Adrenal gland (tissue), 12 donors: Measurements from ENCODE around the gene GADD45G. TPM values are rescaled to one million over a fixed set of nuclear protein-coding genes. Genes with fewer than 3 reads are reported as not detected.
A peak's percentile ranks its signal among the peaks of the same experiment; 100 is the strongest.

Experiments used
- DNase-seq, 7 donors: peaks; one replicate each; pipeline ENCODE4 v3.0.0-alpha.2; 2019 to 2020
- H3K27ac ChIP-seq, 5 donors: fragments of 200-600 bp; sonication (generic) in 4 of 5; 1 replicate in 3 of 5; 2 replicates in 2 of 5; pipeline versions ENCODE4 v1.5.1 to v1.8.0; 2016 to 2020; ENCODE audit warnings: mild to moderate bottlenecking in 1 of 5
- H3K27me3 ChIP-seq: fragments of 200-600 bp; 2 replicates; pipeline ENCODE4 v1.8.0; 2021
- H3K36me3 ChIP-seq, 2 donors: fragments of 200-600 bp; replicated peaks in 1 of 2; 1 replicate in 1 of 2; 2 replicates in 1 of 2; pipeline versions ENCODE4 v1.5.1 to v1.8.0; 2018 to 2022
- H3K4me1 ChIP-seq, 2 donors: fragments of 200-600 bp; replicated peaks in 1 of 2; 1 replicate in 1 of 2; 2 replicates in 1 of 2; pipeline versions ENCODE4 v1.5.1 to v1.8.0; 2018 to 2021
- H3K4me3 ChIP-seq, 4 donors: fragments of 200-600 bp; sonication (generic) in 3 of 4; one replicate each; pipeline ENCODE4 v1.5.1; 2016 to 2018
- H3K9me3 ChIP-seq, 3 donors: fragments of 200-600 bp; sonication (generic) in 1 of 3; replicated peaks in 1 of 3; 1 replicate in 2 of 3; 2 replicates in 1 of 3; pipeline versions ENCODE4 v1.5.1 to v1.8.0; 2016 to 2021
- CTCF ChIP-seq, 6 experiments: fragments of 450-650 bp in 4 of 6; fragments of 200-600 bp in 2 of 6; sonication (generic) in 1 of 6; IDR thresholded peaks; 1 replicate in 5 of 6; 2 replicates in 1 of 6; pipeline versions ENCODE4 v1.5.1 to v1.8.0; 2016 to 2021; ENCODE audit warnings: antibody characterized with exemption in 6 of 6, mild to moderate bottlenecking in 2 of 6, moderate library complexity in 1 of 6
- POLR2A ChIP-seq, 2 donors: fragments of 450-650 bp; IDR thresholded peaks; one replicate each; pipeline ENCODE4 v1.6.1; 2017; ENCODE audit warnings: antibody characterized with exemption in 2 of 2, mild to moderate bottlenecking in 2 of 2, moderate library complexity in 1 of 2
- WGBS, 4 donors: extraction: QIAGEN DNeasy Blood & Tissue Kit in 2 of 4; methylation state at CpG; one replicate each; pipeline versions ENCODE4 v1.1.5 to v1.1.7; 2013 to 2017; 5-methylcytosine and 5-hydroxymethylcytosine counted together
- intact Hi-C, 2 donors: fragments of 100-400 bp; cut with DNase I; formaldehyde crosslinking; loops; one replicate each; pipeline versions ENCODE4 v1.14.1 to v1.15.0; 2022 to 2023
- polyA plus RNA-seq, 3 donors: library from polyadenylated mRNA; stranded (reverse); fragments of 200-250 nt in 2 of 3; fragments of 350-450 nt in 1 of 3; fragmentation: Illumina TruSeq in 1 of 3; extraction: RNeasy Lipid Tissue Mini Kit (QIAGEN cat#74804) in 1 of 3; gene quantifications; one replicate each; pipeline ENCODE4 v1.2.3, GENCODE V29; 2013 to 2014
- total RNA-seq, 9 donors: library from RNA; depleted of rRNA in 4 of 9; stranded (reverse); fragments of >200 nt in 4 of 9; fragments of 120-200 nt in 1 of 9; fragmentation: NEBNext Ultra II Directional in 1 of 9; extraction: Animal tissue kit (Norgen Biotek cat#: 25700) in 1 of 9; gene quantifications; one replicate each; pipeline versions ENCODE4 v1.1.0 to v1.2.4, GENCODE V29; 2013 to 2023
- donor health status: healthy with polysubstance abuse.
- donor health status: Bipolar disorder and iron deficiency.
- donor health status: DM: yes; HTN: yes; CAD: no.
- donor health status: DM: no; HTN: no; CAD: no.
- donor health status: DM: no; HTN: no; CAD: no.
- donor health status: DM: yes; HTN: yes; CAD: no.

The GADD45G gene
- total and polyA plus RNA-seq, 12 donors, result 3.3 to 294 (median 93.3) TPM

GRCh38 chr9:89621031-89621430 lies 16.2 kb downstream of the GADD45G start:
- 87 to 95% (median 90%) methylated on average over 3 to 6 of the region's 6 CpGs for WGBS, 4 donors
- H3K4me1 ChIP-seq, result peaks cover 0 to 11% of the 10 kb centered on the region in 2 donors
- no peaks in the 10 kb centered on the region for H3K36me3 ChIP-seq
- no peak overlapping the region for H3K4me3 ChIP-seq
- TF ChIP-seq POLR2A (IDR thresholded peaks at IDR 0.05) (no peak), CTCF (IDR thresholded peaks at IDR 0.05) (no peak)
- no peaks in the 10 kb centered on the region for H3K27me3 ChIP-seq
- no peak overlapping the region for H3K27ac ChIP-seq
- DNase-seq, result no peak
- H3K9me3 ChIP-seq, result no peaks in the 10 kb centered on the region
- intact Hi-C loops, result no loop called here

DNA sequence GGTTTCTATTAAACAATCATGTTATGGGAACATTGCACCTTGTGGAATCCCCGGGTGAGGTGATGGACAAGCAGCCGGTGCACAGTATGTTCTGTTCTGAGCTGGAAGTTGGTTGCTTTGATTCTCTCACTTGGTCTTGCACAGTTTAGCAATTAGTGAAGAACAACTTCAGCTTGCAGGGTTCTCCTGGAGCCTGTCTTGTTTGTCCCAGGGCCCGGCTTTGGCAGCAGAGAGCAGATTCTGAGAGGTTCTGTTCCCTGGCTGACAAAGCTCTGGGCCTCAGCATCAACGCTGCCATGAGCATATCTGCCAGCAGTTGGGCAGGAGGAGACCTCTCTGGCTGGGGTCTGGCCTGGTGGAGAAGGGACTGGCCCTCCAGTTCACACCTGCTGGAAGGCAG lies 16.9 kb downstream of the GADD45G start:
- no peaks in the 10 kb centered on the region for H3K27me3 ChIP-seq
- H3K9me3 ChIP-seq, result no peaks in the 10 kb centered on the region
- TF ChIP-seq CTCF (IDR thresholded peaks at IDR 0.05) (no peak), POLR2A (IDR thresholded peaks at IDR 0.05) (no peak)
- no peak overlapping the region for H3K4me3 ChIP-seq
- H3K27ac ChIP-seq, result no peak overlapping the region
- intact Hi-C loops, result no loop called here
- 90 to 98% (median 92%) methylated on average over 3 to 4 of the region's 4 CpGs for WGBS, 4 donors
- DNase-seq, result no peak
- H3K4me1 ChIP-seq, result peaks cover 0 to 11% of the 10 kb centered on the region in 2 donors
- H3K36me3 ChIP-seq, result no peaks in the 10 kb centered on the region

DNA sequence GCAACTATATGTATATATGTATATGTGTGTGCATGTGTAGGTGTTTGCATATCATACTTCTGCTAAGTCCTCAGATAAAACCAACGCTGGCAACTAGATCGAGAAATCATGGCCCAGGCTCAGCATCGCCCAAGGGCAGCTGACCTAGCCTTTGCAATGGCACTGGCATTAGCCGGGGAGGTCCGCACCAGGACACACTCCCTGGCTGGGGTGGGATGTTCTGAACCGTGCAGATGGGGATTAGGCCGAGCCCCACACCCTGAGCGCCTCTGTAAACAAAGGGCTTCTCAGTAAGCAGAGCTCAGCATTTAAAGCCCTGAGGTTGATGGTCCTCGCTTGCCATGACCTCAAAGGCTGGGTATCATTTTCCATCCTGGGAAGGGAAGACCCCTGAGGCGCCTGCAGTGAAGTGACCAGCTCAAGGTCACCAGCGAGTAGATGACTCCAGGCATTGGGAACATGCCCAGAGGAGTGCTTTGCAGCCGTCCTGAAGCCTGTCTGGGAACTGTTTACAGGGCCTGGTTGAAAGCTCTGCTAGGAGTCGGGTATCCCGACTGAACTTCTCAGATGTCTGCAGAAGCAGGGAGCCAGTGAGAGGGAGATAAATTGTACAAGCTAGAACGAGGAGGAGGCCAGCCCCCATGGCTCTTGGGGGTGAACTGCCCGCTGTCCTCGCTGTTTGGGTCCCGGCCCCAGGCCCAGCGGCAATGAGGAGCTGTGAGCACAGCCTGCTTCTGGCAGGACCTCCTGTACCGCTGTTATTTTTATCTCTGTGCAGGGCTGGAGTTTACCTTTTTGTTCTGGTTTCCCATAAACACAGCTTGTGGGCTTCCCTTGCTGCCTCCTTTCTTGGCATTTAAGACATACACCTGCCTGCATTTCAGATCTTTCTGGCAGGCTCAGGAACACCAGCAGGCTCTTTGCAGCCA lies 18.4 kb downstream of the GADD45G start:
- intact Hi-C loops, result no loop called here
- Histone ChIP-seq H3K27ac (no peak overlapping the region), H3K9me3 (no peaks in the 10 kb centered on the region), H3K4me3 (no peak overlapping the region), H3K4me1 (peaks cover 0 to 11% of the 10 kb centered on the region in 2 donors), H3K36me3 (no peaks in the 10 kb centered on the region), H3K27me3 (no peaks in the 10 kb centered on the region)
- TF ChIP-seq POLR2A (IDR thresholded peaks at IDR 0.05), result no peak
- TF ChIP-seq CTCF (IDR thresholded peaks at IDR 0.05), result no peak
- WGBS, 4 donors, result 71 to 90% (median 77%) methylated on average over 13 to 20 of the region's 20 CpGs
- DNase-seq, result peak in 3 of 7 donors; percentile 41 to 46 (median 43)

DNA sequence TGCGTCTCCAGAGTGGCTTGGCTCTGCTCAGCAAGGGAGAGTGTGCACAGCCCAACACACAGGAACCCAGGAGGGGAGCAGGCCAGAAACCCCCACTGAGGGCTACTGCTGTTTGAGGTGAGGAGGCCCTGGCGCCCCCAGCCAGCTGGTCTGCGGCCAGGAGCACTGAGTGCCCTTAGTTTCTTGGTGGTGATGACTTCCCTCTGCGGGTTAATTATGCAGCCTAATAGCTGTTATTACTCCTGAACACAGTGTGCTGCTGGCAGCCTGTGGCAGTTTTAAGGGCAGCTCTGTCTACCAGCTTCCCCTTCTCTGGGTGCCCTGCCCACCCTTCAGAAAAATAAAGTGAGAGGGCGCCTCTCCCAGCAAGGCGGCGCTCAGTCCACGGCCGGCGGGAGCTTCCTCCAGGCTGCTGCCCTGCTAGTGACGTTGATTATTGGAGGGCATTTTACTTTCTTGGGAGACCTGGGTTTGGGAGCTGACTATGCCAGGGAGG lies 19.2 kb downstream of the GADD45G start:
- intact Hi-C loops, result no loop called here
- Histone ChIP-seq H3K27me3 (no peaks in the 10 kb centered on the region), H3K36me3 (no peaks in the 10 kb centered on the region), H3K9me3 (no peaks in the 10 kb centered on the region), H3K4me1 (peaks cover 0 to 11% of the 10 kb centered on the region in 2 donors), H3K27ac (no peak overlapping the region), H3K4me3 (no peak overlapping the region)
- no peak for DNase-seq
- 70 to 78% (median 75%) methylated on average over 8 to 11 of the region's 11 CpGs for WGBS, 4 donors
- TF ChIP-seq POLR2A (IDR thresholded peaks at IDR 0.05), result no peak
- TF ChIP-seq CTCF (IDR thresholded peaks at IDR 0.05), result peak in 1 of 6 experiments; percentile 12
